GM12878 (cell line): ENCODE results near the gene CARD11. TPM values are rescaled to one million over a fixed set of nuclear protein-coding genes. Genes with fewer than 3 reads are reported as not detected.

Experiments used
- ATAC-seq: fragments of 200-7000 bp; cut with Tn5 transposase; 3 replicates; pipeline ENCODE4 v1.9.1; 2020; ENCODE audit warnings: mild to moderate bottlenecking, moderate library complexity
- BruUV-seq: library from RNA; stranded (reverse); fragments of 400-500 nt; replicated peaks from 2 replicates; lab custom pipeline; 2021; lab: Mats Ljungman, UMichigan
- CTCF ChIA-PET: fragments of 300-600 bp; sonication (Branson Sonifier 250); formaldehyde crosslinking; extraction: SDS; loops from one replicate; lab custom pipeline; 2021; ENCODE audit warnings: inconsistent platforms; lab: Yijun Ruan, JAX
- POLR2A ChIA-PET: fragments of 350-600 bp; formaldehyde crosslinking; extraction: SDS; loops from one replicate; lab custom pipeline; 2021; ENCODE audit warnings: inconsistent platforms; lab: Charles Lee
- RAD21 ChIA-PET: fragments of 300-600 bp; sonication (Branson Sonifier 250); formaldehyde crosslinking; loops from one replicate; lab custom pipeline; 2023; ENCODE audit warnings: antibody characterized with exemption; ENCODE audit not compliant: unreplicated experiment; lab: Charles Lee
- SMC1A ChIA-PET: fragments of 300-600 bp; sonication (Branson Sonifier 250); formaldehyde crosslinking; loops from one replicate; lab custom pipeline; 2023; ENCODE audit not compliant: unreplicated experiment, uncharacterized antibody; lab: Charles Lee
- DNase-seq: peaks from one replicate; pipeline ENCODE4 v3.0.0-alpha.2; 2011; ENCODE audit warnings: low read depth, low spot score
- FAIRE-seq: peaks from 3 replicates; lab custom pipeline; 2011; peaks lifted over from hg19 to GRCh38; lab: Jason Lieb, UNC
- H2AFZ ChIP-seq: 2 replicates; pipeline ENCODE4 v1.6.0; 2011; ENCODE audit warnings: low read depth, low read length, control low read depth; ENCODE audit not compliant: control insufficient read depth
- H3K27ac ChIP-seq: 2 replicates; pipeline ENCODE4 v1.5.1; 2011; ENCODE audit warnings: control low read depth; ENCODE audit not compliant: control insufficient read depth, insufficient read depth
- H3K27me3 ChIP-seq, 2 experiments: replicated peaks in 1 of 2; 2 replicates each; pipeline versions ENCODE4 v1.6.0 to v1.6.1; 2011; ENCODE audit warnings: low read length in 1 of 2; ENCODE audit not compliant: control insufficient read depth in 2 of 2, insufficient read depth in 2 of 2
- H3K36me3 ChIP-seq, 2 experiments: 2 replicates each; pipeline ENCODE4 v1.5.1; 2011; ENCODE audit warnings: low read length in 1 of 2; ENCODE audit not compliant: control insufficient read depth in 2 of 2, insufficient read depth in 2 of 2
- H3K4me1 ChIP-seq: 2 replicates; pipeline ENCODE4 v1.6.1; 2011; ENCODE audit warnings: mild to moderate bottlenecking, low read length, moderate library complexity, mixed read lengths; ENCODE audit not compliant: control insufficient read depth, insufficient read depth
- H3K4me2 ChIP-seq: 2 replicates; pipeline ENCODE4 v1.6.0; 2011; ENCODE audit warnings: control low read depth; ENCODE audit not compliant: control insufficient read depth, insufficient read depth
- H3K4me3 ChIP-seq: fragments of 200-600 bp; sonication (generic); 2 replicates; pipeline ENCODE4 v1.5.1; 2016
- H3K79me2 ChIP-seq: 2 replicates; pipeline ENCODE4 v1.6.0; 2011; ENCODE audit warnings: low read length; ENCODE audit not compliant: control insufficient read depth, insufficient read depth
- H3K9ac ChIP-seq: 2 replicates; pipeline ENCODE4 v1.8.0; 2011; ENCODE audit warnings: low read length, control low read depth, mixed read lengths; ENCODE audit not compliant: control insufficient read depth, insufficient read depth
- H3K9me3 ChIP-seq: replicated peaks from 3 replicates; pipeline ENCODE4 v1.5.1; 2011; ENCODE audit warnings: mild to moderate bottlenecking, low read length; ENCODE audit not compliant: control insufficient read depth, insufficient read depth
- H4K20me1 ChIP-seq: 2 replicates; pipeline ENCODE4 v1.6.0; 2011; ENCODE audit not compliant: control insufficient read depth, insufficient read depth
- ASH2L ChIP-seq: fragments of 300-600, 200-600 bp; sonication (generic); IDR thresholded peaks from 2 replicates; pipeline ENCODE4 v1.6.1; 2017; ENCODE audit warnings: low read depth, mild to moderate bottlenecking, borderline replicate concordance
- CHD2 ChIP-seq: IDR thresholded peaks from 2 replicates; pipeline ENCODE4 v1.6.1; 2011; ENCODE audit warnings: low read depth, low read length, improper control_type of control experiment, borderline replicate concordance
- CREM ChIP-seq: IDR thresholded peaks from 2 replicates; pipeline ENCODE4 v1.6.1; 2014; ENCODE audit warnings: antibody characterized with exemption, low read depth
- EP300 ChIP-seq, 2 experiments: fragments of 150-350 bp in 1 of 2; IDR thresholded peaks; 2 replicates each; pipeline ENCODE4 v1.6.1; 2011 to 2012; ENCODE audit warnings: low read depth in 2 of 2, low read length in 2 of 2, borderline replicate concordance in 1 of 2, improper control_type of control experiment in 1 of 2, inconsistent platforms in 1 of 2; ENCODE audit not compliant: control insufficient read depth in 1 of 2
- GABPA ChIP-seq: IDR thresholded peaks from 2 replicates; pipeline ENCODE4 v1.6.1; 2014; ENCODE audit warnings: antibody characterized with exemption, low read depth, mild to moderate bottlenecking, inconsistent platforms
- GATAD2B ChIP-seq: fragments of 450-650 bp; conservative IDR thresholded peaks from 2 replicates; pipeline ENCODE4 v1.6.1; 2017; ENCODE audit warnings: low read depth, mild to moderate bottlenecking, moderate library complexity
- MTA2 ChIP-seq: fragments of 450-650 bp; IDR thresholded peaks from 2 replicates; pipeline ENCODE4 v1.6.1; 2016; ENCODE audit warnings: low read depth, mild to moderate bottlenecking, moderate library complexity
- NBN ChIP-seq: fragments of 450-650 bp; IDR thresholded peaks from 2 replicates; pipeline ENCODE4 v1.6.1; 2016
- NR2C1 ChIP-seq: fragments of 450-650 bp; IDR thresholded peaks from 2 replicates; pipeline ENCODE4 v1.6.1; 2017; ENCODE audit warnings: antibody characterized with exemption, mild to moderate bottlenecking, moderate library complexity
- POLR2AphosphoS2 ChIP-seq: IDR thresholded peaks from 2 replicates; pipeline ENCODE4 v1.6.1; 2011; ENCODE audit warnings: low read depth, mild to moderate bottlenecking, low read length, improper control_type of control experiment, moderate library complexity
- RBBP5 ChIP-seq: fragments of 200-600 bp; sonication (generic); conservative IDR thresholded peaks from 2 replicates; pipeline ENCODE4 v1.6.1; 2016
- RCOR1 ChIP-seq: conservative IDR thresholded peaks from 2 replicates; pipeline ENCODE4 v1.6.1; 2012; ENCODE audit warnings: low read depth, low read length, improper control_type of control experiment
- SMAD1 ChIP-seq: fragments of 450-650 bp; IDR thresholded peaks from 2 replicates; pipeline ENCODE4 v1.6.1; 2018; ENCODE audit warnings: mild to moderate bottlenecking, low read depth; ENCODE audit not compliant: partially characterized antibody
- SMARCA5 ChIP-seq: fragments of 450-650 bp; IDR thresholded peaks from 2 replicates; pipeline ENCODE4 v1.6.1; 2017; ENCODE audit warnings: mild to moderate bottlenecking
- STAT3 ChIP-seq: IDR thresholded peaks from 2 replicates; pipeline ENCODE4 v1.6.1; 2011; ENCODE audit warnings: low read depth, low read length, improper control_type of control experiment
- YY1 ChIP-seq: IDR thresholded peaks from 2 replicates; pipeline ENCODE4 v1.6.1; 2011; ENCODE audit warnings: low read depth, mild to moderate bottlenecking, low read length
- ZBED1 ChIP-seq: IDR thresholded peaks from 2 replicates; pipeline ENCODE4 v1.6.1; 2016; ENCODE audit warnings: borderline replicate concordance
- WGBS: methylation state at CpG from one replicate; pipeline ENCODE4 v1.1.6; 2016; ENCODE audit warnings: low lambda C conversion rate; ENCODE audit not compliant: insufficient replicate concordance, insufficient coverage; ENCODE audit errors: missing lambda C conversion rate; 5-methylcytosine and 5-hydroxymethylcytosine counted together
- in situ Hi-C: fragments of 300-500 bp; cut with MboI; formaldehyde crosslinking; loops from 9 replicates; pipeline ENCODE4 v1.14.3; 2018; ENCODE audit warnings: mixed read lengths
- intact Hi-C: fragments of 100-400 bp; cut with micrococcal nuclease; formaldehyde crosslinking; loops from one replicate; pipeline ENCODE4 v1.14.2; 2022; ENCODE audit not compliant: unreplicated experiment
- polyA plus RNA-seq, 11 experiments: library from polyadenylated mRNA; depleted of rRNA in 4 of 11; unstranded in 6 of 11; stranded (reverse) in 5 of 11; fragments of >200 nt; fragmentation: Nextera tagmentation in 4 of 11; fragmentation: Illumina TruSeq in 1 of 11; extraction: Ambion mirVana in 4 of 11; extraction: Trizol in 1 of 11; gene quantifications; 1 replicate in 1 of 11; 2 replicates in 10 of 11; pipeline versions ENCODE4 v1.2.1 to v1.2.3, GENCODE V29; 2011 to 2016; ENCODE audit warnings: inconsistent platforms in 2 of 11, missing spikeins in 2 of 11, low read depth in 1 of 11
- total RNA-seq, 4 experiments: library from RNA; depleted of rRNA in 3 of 4; stranded (reverse); fragments of >200 nt in 3 of 4; fragmentation: Illumina TruSeq in 1 of 4; extraction: Trizol in 1 of 4; gene quantifications; 2 replicates each; pipeline versions ENCODE4 v1.2.1 to v1.2.3, GENCODE V29; 2013 to 2021
- TF ChIP-seq, protein P1 (sequence below): IDR thresholded peaks from 2 replicates; pipeline ENCODE4 v1.6.1; 2011; ENCODE audit warnings: low read depth, mild to moderate bottlenecking, low read length, moderate library complexity, borderline replicate concordance; ENCODE audit errors: extremely low read depth
- TF ChIP-seq, protein P2 (sequence below): IDR thresholded peaks from 2 replicates; pipeline ENCODE4 v1.6.1; 2011; ENCODE audit warnings: low read depth, low read length, improper control_type of control experiment, borderline replicate concordance
- TF ChIP-seq, protein P3 (sequence below): fragments of 450-650 bp; IDR thresholded peaks from 2 replicates; pipeline ENCODE4 v1.6.1; 2017; ENCODE audit warnings: low read depth, mild to moderate bottlenecking, moderate library complexity

Gene CARD11
- total and polyA plus RNA-seq, 10 of the 15 experiments (the other 5 are each of a cell fraction or from before 2014, with no cell fraction given), result 0.27 to 72.0 (median 28.4) TPM

DNA sequence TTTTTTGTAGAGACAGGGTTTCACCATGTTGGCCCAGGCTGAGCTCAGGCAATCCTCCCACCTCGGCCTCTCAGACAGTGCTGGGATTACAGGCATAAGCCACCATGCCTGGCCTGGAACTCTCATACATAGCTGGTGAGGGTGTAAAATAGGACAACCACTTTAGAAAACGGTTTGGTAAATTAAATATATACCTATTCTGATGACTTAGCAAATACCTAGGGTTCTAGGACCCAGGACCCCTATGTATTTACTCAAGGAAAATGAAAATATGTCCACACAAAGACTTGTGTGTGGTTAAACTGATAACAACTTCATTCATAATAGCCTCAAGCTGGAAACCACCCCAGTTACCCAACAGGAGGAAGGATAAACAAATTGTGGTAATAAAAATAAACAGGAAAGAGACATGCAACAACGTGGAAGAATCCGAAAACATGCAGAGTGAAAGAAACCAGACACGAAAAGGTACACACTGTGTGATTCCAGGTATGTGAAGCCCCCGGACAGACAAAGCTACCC, 52.7 kb downstream of the CARD11 start (continued):
- TF ChIP-seq, protein P1, sequence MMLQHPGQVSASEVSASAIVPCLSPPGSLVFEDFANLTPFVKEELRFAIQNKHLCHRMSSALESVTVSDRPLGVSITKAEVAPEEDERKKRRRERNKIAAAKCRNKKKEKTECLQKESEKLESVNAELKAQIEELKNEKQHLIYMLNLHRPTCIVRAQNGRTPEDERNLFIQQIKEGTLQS, result no peak
- TF ChIP-seq CREM (no peak), GABPA (no peak), NBN (no peak)

DNA sequence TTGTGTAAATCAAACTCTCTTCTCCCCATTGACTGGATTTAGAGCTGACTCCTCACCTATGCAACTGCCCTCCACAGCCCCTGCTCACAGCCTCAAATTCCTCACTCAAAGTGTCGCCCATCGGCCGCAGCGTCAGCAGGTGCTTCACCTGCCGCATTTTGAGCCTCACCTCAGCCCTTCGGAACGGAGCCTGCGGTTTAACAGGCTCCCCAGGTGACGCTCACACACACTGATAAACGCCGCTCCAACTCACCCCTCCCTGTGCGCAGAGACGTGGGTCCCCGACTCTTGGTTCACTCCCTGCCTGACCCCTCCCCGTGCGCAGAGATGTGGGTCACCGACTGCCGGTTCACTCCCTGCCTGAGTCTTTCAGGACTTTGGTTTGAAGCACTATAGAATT, 57.1 kb downstream of the CARD11 start:
- 98% methylated on average over 18 of the region's 18 CpGs for WGBS
- no peak overlapping the region for H3K4me3 ChIP-seq
- no TSS peak for BruUV-seq
- H3K36me3 ChIP-seq, result peaks cover 0 to 4% of the 10 kb centered on the region in 2 experiments; a peak in 2 of 4 replicates
- H3K27me3 ChIP-seq, result no peaks in the 10 kb centered on the region
- in situ Hi-C loops, result no loop called here
- H3K79me2 ChIP-seq, result no peaks in the 10 kb centered on the region; the same call in 1 of the 2 replicates
- ChIA-PET SMC1A (no interaction called here), CTCF (no interaction called here), POLR2A (no interaction called here), RAD21 (no interaction called here)
- H3K9me3 ChIP-seq, result peaks cover 4% of the 10 kb centered on the region; the same call in 1 of the 3 replicates
- no peak overlapping the region for H3K9ac ChIP-seq
- H3K4me2 ChIP-seq, result no peak overlapping the region
- intact Hi-C loops, result no loop called here
- no peak overlapping the region for H2AFZ ChIP-seq
- no peaks in the 10 kb centered on the region for H4K20me1 ChIP-seq
- H3K27ac ChIP-seq, result no peak overlapping the region
- FAIRE-seq, result no peak
- no peak for DNase-seq
- peaks cover 4% of the 10 kb centered on the region; the same call in 1 of the 2 replicates for H3K4me1 ChIP-seq
- TF ChIP-seq EP300 (IDR thresholded peaks at IDR 0.05; ENCODE audit: borderline replicate concordance in 1 of 2, control insufficient read depth in 1 of 2, low read depth in 2 of 2, low read length in 2 of 2) (no peak), SMARCA5 (no peak), RCOR1 (no peak), GATAD2B (no peak), CHD2 (no peak), NR2C1 (no peak), ASH2L (no peak), MTA2 (no peak), POLR2AphosphoS2 (no peak), SMAD1 (no peak), YY1 (no peak), ZBED1 (no peak), RBBP5 (no peak), GABPA (no peak), STAT3 (no peak)
- TF ChIP-seq, protein P2, sequence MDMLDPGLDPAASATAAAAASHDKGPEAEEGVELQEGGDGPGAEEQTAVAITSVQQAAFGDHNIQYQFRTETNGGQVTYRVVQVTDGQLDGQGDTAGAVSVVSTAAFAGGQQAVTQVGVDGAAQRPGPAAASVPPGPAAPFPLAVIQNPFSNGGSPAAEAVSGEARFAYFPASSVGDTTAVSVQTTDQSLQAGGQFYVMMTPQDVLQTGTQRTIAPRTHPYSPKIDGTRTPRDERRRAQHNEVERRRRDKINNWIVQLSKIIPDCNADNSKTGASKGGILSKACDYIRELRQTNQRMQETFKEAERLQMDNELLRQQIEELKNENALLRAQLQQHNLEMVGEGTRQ, result no peak
- TF ChIP-seq, protein P3, sequence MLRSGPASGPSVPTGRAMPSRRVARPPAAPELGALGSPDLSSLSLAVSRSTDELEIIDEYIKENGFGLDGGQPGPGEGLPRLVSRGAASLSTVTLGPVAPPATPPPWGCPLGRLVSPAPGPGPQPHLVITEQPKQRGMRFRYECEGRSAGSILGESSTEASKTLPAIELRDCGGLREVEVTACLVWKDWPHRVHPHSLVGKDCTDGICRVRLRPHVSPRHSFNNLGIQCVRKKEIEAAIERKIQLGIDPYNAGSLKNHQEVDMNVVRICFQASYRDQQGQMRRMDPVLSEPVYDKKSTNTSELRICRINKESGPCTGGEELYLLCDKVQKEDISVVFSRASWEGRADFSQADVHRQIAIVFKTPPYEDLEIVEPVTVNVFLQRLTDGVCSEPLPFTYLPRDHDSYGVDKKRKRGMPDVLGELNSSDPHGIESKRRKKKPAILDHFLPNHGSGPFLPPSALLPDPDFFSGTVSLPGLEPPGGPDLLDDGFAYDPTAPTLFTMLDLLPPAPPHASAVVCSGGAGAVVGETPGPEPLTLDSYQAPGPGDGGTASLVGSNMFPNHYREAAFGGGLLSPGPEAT, result no peak
- TF ChIP-seq, all 136 proteins: peak for 0
- no peak for ATAC-seq
